ENCODE data around the gene PIGQ.

PIGQ gene

GRCh38 chr16:555528-556473 lies 14.0 kb upstream of the PIGQ start:
- no peak for DNase-seq (ENCODE audit: low spot score)

DNA sequence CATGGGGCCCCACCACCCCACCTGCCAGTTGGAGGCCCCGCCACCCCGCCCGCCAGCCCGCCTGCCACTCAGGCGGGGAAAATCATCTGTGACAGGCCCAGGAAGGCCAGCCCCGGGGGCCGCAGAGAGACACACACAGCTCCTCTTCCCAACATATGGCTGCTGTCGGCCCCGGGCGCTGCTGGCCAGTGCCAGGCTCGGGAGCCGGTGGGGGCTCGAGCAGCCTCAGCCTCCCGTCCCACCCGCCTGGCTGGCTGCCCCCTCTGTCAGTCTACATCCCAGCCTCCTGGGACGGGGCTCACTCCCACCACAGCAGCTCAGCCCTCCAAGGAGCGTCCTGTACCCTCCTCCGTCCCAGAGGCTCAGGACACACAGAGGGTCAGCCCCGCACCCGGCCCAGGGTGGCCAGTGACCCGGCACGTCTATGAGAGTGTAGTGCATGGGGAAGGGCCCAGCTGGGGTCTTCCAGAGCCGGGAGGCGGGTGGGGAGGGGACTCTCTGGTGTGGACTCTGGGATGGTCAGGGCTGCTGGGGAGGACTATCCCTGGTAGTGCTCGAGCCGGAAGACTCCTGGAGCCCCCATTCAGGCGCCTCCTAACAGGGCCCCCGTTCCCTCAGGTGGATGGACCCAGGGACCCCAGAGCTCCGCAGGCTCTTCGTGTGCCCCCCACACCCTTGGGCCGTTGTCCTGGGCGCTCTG lies 13.1 kb upstream of the PIGQ start:
- no peak for DNase-seq (ENCODE audit: low spot score)

DNA sequence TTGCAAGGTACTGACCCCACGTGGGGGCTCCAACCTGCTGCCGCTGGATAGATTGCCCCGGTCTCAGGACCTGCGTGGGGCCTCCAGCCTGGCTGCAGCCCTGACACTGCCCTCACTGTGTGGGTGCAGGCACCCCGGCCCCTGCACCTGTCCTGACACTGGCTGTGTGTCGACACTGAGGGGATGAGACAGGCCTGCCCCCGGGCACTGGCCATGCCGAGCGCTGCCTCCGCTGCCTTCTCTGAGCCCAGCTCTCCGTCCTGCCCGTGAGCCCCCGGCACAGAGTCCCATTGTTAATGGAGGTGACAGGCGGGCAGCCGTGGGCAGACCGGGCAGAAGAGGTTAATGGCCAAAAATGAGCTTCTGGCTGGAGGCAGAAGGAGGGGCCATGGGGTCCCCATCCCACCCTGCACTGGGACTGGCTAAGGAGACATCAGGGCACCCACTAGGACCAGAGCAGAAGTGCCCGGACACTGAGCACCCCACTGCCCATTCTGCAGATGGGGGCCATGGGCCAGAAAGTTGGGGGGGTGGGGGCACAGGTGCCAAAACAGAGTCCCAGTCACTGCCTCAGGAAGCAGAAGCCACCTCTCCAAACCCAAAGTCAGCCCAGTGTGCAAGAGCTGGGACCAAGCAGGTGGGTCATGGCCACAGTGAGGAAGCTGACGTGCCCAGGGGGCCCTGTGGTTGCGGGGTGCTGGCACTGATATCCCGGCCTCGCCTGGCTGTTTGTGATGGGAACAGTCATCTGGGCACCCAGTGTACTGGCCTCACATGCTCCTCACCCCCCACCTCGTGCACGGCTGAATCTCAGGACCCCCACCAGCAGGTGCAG lies 12.1 kb upstream of the PIGQ start:
- DNase-seq (ENCODE audit: low spot score): no peak

- no peak for DNase-seq (ENCODE audit: low spot score)
These were observed 11.3 kb upstream of the PIGQ start for GRCh38 chr16:558298-559020.

DNA sequence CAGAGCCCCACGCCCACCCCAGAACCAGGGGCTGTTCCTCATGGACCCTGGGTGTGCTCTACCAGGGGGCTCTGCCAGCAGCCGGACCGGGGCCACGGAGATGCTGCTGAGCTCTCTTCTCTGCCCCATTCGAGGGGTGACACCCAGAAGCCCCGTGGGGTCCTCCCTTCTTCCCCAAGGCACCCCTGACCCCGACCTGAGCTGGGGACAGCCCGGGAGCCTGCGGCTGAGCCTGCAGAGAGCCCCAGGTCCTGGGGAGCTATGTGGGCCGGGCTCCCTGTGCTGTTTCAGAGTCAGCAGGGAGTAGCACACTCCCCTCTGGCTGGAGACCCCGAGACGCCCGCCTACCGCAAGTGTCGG lies 10.8 kb upstream of the PIGQ start:
- DNase-seq (ENCODE audit: low spot score): no peak

GRCh38 chr16:559411-560203 lies 10.2 kb upstream of the PIGQ start:
- no peak for DNase-seq (ENCODE audit: low spot score)

DNA sequence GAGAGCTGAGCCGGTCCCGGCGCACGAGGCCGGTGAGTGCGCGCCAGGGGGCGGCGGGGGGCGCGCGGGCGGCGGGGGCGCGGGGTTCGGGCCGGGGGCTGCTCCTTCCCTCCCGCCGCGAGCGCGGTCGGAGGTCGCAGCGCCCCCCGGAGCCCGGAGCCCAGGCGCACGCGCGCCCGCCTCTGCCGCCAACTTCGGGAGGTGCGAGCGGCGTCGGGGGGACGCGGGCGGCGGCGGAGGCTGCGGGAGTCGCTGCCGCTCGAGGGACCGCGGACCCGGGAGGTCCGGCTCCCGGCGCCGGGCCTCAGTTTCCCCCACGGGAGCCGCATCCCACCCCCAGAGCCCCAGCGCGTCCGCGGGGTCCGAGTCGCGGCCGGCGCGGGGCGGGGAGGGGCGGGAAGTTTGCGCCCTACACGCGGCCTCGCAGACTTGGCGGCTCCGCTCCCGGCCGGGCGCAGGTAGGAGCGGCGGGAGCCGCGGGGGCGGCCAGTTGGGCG lies 9.5 kb upstream of the PIGQ start, which contains the start of gene PRR35:
TSS of gene PRR35 (plus strand) at position 191 of the 497 bp plus-strand sequence. CDS start 2,901 bp downstream, outside the sequence.
- DNase-seq (ENCODE audit: low spot score): no peak

DNA sequence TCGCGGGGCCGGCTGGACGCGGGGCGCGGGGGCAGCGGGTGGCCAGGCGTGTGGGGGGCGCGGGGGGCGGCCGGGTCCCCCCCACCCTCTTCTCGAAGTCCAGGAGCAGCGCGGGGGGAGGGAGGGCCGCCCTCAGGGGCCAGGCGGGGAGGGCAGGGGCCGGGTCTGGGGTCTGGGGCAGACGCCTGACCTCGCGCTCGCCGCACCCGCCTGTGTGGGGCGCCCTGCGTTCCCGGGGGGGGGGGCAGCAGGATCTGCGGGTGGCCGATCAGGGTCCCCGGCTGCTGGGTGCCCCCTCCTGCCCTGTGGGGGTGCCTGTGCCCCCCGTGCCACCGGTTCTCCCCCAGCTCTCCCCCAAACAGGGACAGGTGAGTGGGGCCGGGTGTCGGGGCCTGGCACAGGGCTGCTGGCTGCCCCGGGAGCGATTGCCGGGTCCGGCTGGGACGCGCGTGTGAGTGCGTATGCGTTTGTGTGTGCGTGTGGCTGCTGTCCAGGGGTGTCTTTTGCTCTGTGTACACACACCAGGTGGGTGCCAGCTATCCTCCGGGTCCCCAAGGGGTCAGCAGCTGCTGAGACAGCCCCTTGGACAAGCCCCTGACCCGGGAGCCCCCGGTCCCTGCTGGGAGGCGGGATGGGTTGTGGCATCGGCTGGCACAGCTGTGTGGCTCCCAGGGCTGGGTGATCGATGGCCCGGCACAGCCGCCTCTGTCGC lies 8.9 kb upstream of the PIGQ start:
- no peak for DNase-seq (ENCODE audit: low spot score)

DNA sequence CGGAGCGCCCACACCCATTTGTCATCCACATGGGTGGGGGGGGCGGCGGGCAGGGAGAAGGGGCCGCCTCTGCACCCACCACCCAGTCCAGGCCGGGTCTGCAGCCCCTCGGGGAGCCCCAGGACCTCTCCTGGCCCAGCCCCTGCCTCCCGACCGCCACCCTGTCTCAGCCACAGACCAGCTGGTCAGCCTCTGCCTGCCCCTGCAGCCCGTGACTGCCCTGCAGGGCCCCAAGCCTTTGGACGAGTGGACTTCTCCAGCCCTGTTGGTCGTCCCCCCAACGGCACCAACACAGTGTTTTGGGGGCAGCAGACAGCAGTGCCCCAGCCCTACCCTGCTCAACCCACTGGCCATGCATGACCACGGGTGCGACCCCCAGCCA lies 8.4 kb upstream of the PIGQ start:
- no peak for DNase-seq (ENCODE audit: low spot score)

- no peak for DNase-seq (ENCODE audit: low spot score)
These were observed 7.5 kb upstream of the PIGQ start for GRCh38 chr16:561957-562938.

- no peak for DNase-seq (ENCODE audit: low spot score)
These were observed 6.6 kb upstream of the PIGQ start for GRCh38 chr16:563072-563644.

GRCh38 chr16:564690-565418 lies 4.9 kb upstream of the PIGQ start:
- no peak for DNase-seq (ENCODE audit: low spot score)

DNA sequence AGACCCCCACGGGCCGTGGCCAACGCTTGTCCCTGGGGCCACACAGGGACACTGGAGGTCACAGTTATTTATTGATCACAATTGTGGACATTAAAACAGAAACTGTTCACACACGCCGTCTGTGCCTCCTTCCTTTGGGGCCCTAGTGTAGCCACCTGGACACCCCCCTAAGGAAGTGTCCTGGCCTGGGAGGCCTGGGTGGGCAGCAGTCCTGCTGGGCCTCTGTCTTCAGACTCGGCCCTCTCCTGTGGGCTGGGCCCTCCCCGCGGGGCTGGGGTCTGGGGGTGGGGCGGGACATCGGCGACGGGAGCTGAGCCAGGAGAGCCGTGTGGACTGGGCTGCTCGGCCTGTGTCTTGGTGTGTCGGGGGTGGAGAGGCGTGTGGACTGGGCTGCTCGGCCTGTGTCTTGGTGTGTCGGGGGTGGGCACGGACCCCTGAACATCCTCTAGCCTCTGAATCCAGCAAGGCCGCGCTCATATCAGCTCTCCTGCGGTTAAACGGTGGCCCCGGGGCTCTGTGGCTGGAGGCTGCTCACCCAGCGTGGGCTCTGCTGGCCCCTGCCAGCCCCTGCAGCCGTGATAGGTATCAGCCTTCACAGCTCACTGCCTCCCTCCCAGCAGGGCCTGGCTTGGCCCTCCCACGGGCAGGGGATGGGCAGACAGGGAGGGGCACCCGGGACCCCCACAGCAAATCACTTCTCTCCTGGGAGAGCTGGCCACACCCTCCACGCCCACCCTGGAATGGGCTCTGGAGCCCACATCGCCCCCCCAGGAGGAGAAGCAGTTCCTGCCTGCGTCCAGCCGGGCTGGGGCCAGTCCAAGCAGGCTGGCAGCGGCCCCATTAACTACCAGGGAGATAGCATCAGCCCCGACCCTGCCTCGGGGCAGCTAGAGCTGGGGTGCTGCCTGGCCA lies 4.1 kb upstream of the PIGQ start:
- no peak for DNase-seq (ENCODE audit: low spot score)

- no peak for DNase-seq (ENCODE audit: low spot score)
These were observed 3.0 kb upstream of the PIGQ start, which contains the start of gene NHLRC4 for GRCh38 chr16:566475-567372. NHLRC4 (plus strand) TSS chr16:567005; CDS start chr16:568048, 1,043 bp downstream.

Measured in globus pallidus (tissue), 1 donor.